GM18858 (cell line): ENCODE data around the gene BNIP1.

ENCODE experiments used
- ATAC-seq: cut with Tn5 transposase; IDR thresholded peaks from one replicate; pipeline ENCODE4 v1.9.1; 2021; ENCODE audit not compliant: unreplicated experiment

The BNIP1 gene

GRCh38 chr5:173163219-173163618 lies 18.9 kb downstream of the BNIP1 start:
- ATAC-seq, result no peak

GRCh38 chr5:173165177-173166016 lies 21.1 kb downstream of the BNIP1 start:
- ATAC-seq, result no peak

- no peak for ATAC-seq
These were observed 27.8 kb downstream of the BNIP1 start for GRCh38 chr5:173172166-173172565.

GRCh38 chr5:173175523-173175922 lies 31.2 kb downstream of the BNIP1 start:
- ATAC-seq, result no peak

- ATAC-seq, result no peak
These were observed 34.1 kb downstream of the BNIP1 start for GRCh38 chr5:173178369-173178910.

GRCh38 chr5:173180331-173180730 lies 36.0 kb downstream of the BNIP1 start:
- no peak for ATAC-seq

- no peak for ATAC-seq
These were observed 42.9 kb downstream of the BNIP1 start for GRCh38 chr5:173187054-173187743.

GRCh38 chr5:173188280-173188679 lies 43.9 kb downstream of the BNIP1 start:
- no peak for ATAC-seq

- ATAC-seq, result no peak
These were observed 46.7 kb downstream of the BNIP1 start for GRCh38 chr5:173191015-173191414.

- ATAC-seq, result no peak
These were observed 47.2 kb downstream of the BNIP1 start for GRCh38 chr5:173191561-173191960.

GRCh38 chr5:173192561-173192960 lies 48.2 kb downstream of the BNIP1 start:
- no peak for ATAC-seq

- ATAC-seq, result no peak
These were observed 52.0 kb downstream of the BNIP1 start for GRCh38 chr5:173196133-173196952.

- no peak for ATAC-seq
These were observed 53.1 kb downstream of the BNIP1 start for GRCh38 chr5:173197375-173197891.

GRCh38 chr5:173198049-173198448 lies 53.7 kb downstream of the BNIP1 start:
- ATAC-seq, result no peak

- no peak for ATAC-seq
These were observed 56.0 kb downstream of the BNIP1 start for GRCh38 chr5:173200356-173200755.

- ATAC-seq, result no peak
These were observed 57.4 kb downstream of the BNIP1 start for GRCh38 chr5:173201636-173202265.

GRCh38 chr5:173202266-173202875 lies 58.0 kb downstream of the BNIP1 start:
- no peak for ATAC-seq

- no peak for ATAC-seq
These were observed 60.1 kb downstream of the BNIP1 start for GRCh38 chr5:173204185-173204979.

GRCh38 chr5:173205916-173206315 lies 61.6 kb downstream of the BNIP1 start:
- ATAC-seq, result no peak
